GM06990 (cell line): ENCODE measurements around the gene FAM107B.

Source experiments
- DNase-seq: peaks from one replicate; pipeline ENCODE4 v3.0.0-alpha.2; 2011; ENCODE audit not compliant: insufficient read length; ENCODE audit errors: extremely low read depth
- H3K27me3 ChIP-seq: replicated peaks from 2 replicates; pipeline ENCODE4 v1.6.0; 2011; ENCODE audit warnings: low read length; ENCODE audit not compliant: control insufficient read depth, insufficient read depth
- H3K36me3 ChIP-seq: 2 replicates; pipeline ENCODE4 v1.5.1; 2011; ENCODE audit warnings: low read length; ENCODE audit not compliant: control insufficient read depth, insufficient read depth
- H3K4me3 ChIP-seq: replicated peaks from 2 replicates; pipeline ENCODE4 v1.5.1; 2011; ENCODE audit warnings: low read depth, mild to moderate bottlenecking, control low read depth, low read length
- TF ChIP-seq, protein P1 (sequence below): IDR thresholded peaks from 2 replicates; pipeline ENCODE4 v1.5.1; 2011; ENCODE audit warnings: low read length, control low read depth, mild to moderate bottlenecking, inconsistent platforms; ENCODE audit not compliant: insufficient read depth, poor library complexity, severe bottlenecking

FAM107B gene

GRCh38 chr10:14549496-14549895 lies 225.2 kb downstream of the FAM107B start:
- no peak for DNase-seq
- Histone ChIP-seq H3K4me3 (no peak overlapping the region), H3K36me3 (peaks cover 4% of the 10 kb centered on the region), H3K27me3 (no peaks in the 10 kb centered on the region)
- TF ChIP-seq, protein P1, sequence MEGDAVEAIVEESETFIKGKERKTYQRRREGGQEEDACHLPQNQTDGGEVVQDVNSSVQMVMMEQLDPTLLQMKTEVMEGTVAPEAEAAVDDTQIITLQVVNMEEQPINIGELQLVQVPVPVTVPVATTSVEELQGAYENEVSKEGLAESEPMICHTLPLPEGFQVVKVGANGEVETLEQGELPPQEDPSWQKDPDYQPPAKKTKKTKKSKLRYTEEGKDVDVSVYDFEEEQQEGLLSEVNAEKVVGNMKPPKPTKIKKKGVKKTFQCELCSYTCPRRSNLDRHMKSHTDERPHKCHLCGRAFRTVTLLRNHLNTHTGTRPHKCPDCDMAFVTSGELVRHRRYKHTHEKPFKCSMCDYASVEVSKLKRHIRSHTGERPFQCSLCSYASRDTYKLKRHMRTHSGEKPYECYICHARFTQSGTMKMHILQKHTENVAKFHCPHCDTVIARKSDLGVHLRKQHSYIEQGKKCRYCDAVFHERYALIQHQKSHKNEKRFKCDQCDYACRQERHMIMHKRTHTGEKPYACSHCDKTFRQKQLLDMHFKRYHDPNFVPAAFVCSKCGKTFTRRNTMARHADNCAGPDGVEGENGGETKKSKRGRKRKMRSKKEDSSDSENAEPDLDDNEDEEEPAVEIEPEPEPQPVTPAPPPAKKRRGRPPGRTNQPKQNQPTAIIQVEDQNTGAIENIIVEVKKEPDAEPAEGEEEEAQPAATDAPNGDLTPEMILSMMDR: no peak

DNA sequence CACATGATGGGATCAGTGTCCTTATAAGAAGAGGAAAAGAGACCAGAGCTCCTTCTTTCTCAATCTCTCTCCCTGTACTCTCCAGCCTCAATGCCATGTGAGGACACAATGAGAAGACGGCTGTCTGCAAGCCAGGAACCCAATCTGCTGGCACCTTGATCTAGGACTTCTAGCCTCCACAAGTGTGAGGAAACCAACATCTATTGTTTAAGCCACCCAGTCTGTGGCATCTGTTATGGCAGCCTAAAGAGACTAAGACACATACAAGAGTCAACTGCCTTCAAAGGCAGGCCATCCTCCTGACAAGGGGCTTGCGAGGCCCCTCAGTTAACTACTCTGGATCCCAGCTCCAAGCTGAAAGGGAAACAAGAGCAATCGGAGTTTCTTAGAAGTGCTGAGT lies 225.7 kb downstream of the FAM107B start:
- TF ChIP-seq, protein P1: no peak
- peaks cover 4% of the 10 kb centered on the region for H3K36me3 ChIP-seq

GRCh38 chr10:14548474-14548873 lies 226.2 kb downstream of the FAM107B start:
- no peak overlapping the region for H3K4me3 ChIP-seq
- no peak for DNase-seq
- peaks cover 4% of the 10 kb centered on the region for H3K36me3 ChIP-seq
- TF ChIP-seq, protein P1: no peak
- no peaks in the 10 kb centered on the region for H3K27me3 ChIP-seq

More for the DNA sequence above, 225.7 kb downstream of the FAM107B start:
- DNase-seq: no peak
- Histone ChIP-seq H3K4me3 (no peak overlapping the region), H3K27me3 (no peaks in the 10 kb centered on the region)

- Histone ChIP-seq H3K36me3 (peaks cover 4% of the 10 kb centered on the region), H3K4me3 (no peak overlapping the region), H3K27me3 (no peaks in the 10 kb centered on the region)
- no peak for DNase-seq
- TF ChIP-seq, protein P1: no peak
Measured at GRCh38 chr10:14547816-14548215, 226.9 kb downstream of the FAM107B start.

GRCh38 chr10:14545827-14546226 lies 228.9 kb downstream of the FAM107B start:
- DNase-seq: no peak
- no peak overlapping the region for H3K4me3 ChIP-seq
- TF ChIP-seq, protein P1: no peak
- no peaks in the 10 kb centered on the region for H3K27me3 ChIP-seq
- H3K36me3 ChIP-seq: peaks cover 7% of the 10 kb centered on the region

- no peaks in the 10 kb centered on the region for H3K27me3 ChIP-seq
- no peak overlapping the region for H3K4me3 ChIP-seq
- no peak for DNase-seq
- TF ChIP-seq, protein P1: no peak
- peaks cover 8% of the 10 kb centered on the region for H3K36me3 ChIP-seq
Measured at GRCh38 chr10:14543904-14544210, 230.8 kb downstream of the FAM107B start.
